HFFc6 (cell line): ENCODE measurements around the gene SOX5. TPM values are rescaled to one million over a fixed set of nuclear protein-coding genes. Genes with fewer than 3 reads are reported as not detected.
"Not testable (repeated sequence)": the region's sequence is repeated elsewhere in the genome, so short reads cannot be mapped to it uniquely, and the experiment has no call there.

Source experiments
- DNase-seq: peaks from one replicate; pipeline ENCODE4 v3.0.0-alpha.2; 2018
- H3K27ac Mint-ChIP-seq: 2 replicates; pipeline ENCODE4 v1.8.0; 2020; ENCODE audit warnings: mild to moderate bottlenecking, mixed read lengths
- H3K27me3 Mint-ChIP-seq: 2 replicates; pipeline ENCODE4 v1.8.0; 2021; ENCODE audit warnings: mild to moderate bottlenecking, moderate library complexity, mixed read lengths; ENCODE audit not compliant: insufficient read depth
- H3K36me3 Mint-ChIP-seq: 2 replicates; pipeline ENCODE4 v1.8.0; 2021; ENCODE audit warnings: low read depth, mixed read lengths
- H3K4me1 Mint-ChIP-seq: 2 replicates; pipeline ENCODE4 v1.8.0; 2020; ENCODE audit warnings: low read depth, mixed read lengths
- H3K4me3 Mint-ChIP-seq: 2 replicates; pipeline ENCODE4 v1.8.0; 2020; ENCODE audit warnings: mild to moderate bottlenecking, moderate library complexity, mixed read lengths
- H3K9me3 Mint-ChIP-seq: 2 replicates; pipeline ENCODE4 v1.8.0; 2020; ENCODE audit warnings: mild to moderate bottlenecking, mixed read lengths
- total RNA-seq, 6 experiments: library from RNA; stranded (reverse); fragmentation: NEBNext Ultra II Directional; extraction: Animal tissue kit (Norgen Biotek cat#: 25700); gene quantifications; 2 replicates in 1 of 6; 3 replicates in 5 of 6; pipeline ENCODE4 v1.2.3, GENCODE V29; 2021
- TF ChIP-seq, protein P1 (sequence below): fragments of 200-600 bp; sonication (generic); IDR thresholded peaks from 2 replicates; pipeline ENCODE4 v1.5.0; 2021; ENCODE audit warnings: antibody characterized with exemption, mild to moderate bottlenecking

Gene SOX5
- total RNA-seq, 6 experiments from 2014 or later = not detected

DNA sequence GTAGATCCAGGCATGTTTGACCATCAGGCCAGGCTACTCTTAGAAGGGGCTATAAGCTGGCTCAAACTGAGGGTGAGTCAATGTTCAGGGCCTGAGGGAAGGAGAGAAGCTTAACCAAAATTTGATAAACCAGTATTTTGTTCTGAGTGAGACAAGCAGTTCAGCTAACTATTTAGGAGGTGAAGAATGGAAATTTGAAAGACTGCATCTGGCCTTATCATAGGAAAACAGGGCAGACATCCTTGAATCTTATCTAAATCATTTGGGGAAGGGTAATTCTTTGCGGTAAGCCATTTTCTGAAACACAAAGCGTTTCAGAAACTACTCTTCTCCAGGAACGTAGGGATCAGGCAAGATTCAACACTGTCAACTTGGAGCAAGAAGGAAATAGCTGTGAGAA is 447.2 kb downstream of the SOX5 start:
- DNase-seq = no peak
- no peak overlapping the region for H3K4me3 Mint-ChIP-seq

GRCh38 chr12:23495472-23495871 is 454.0 kb downstream of the SOX5 start:
- Mint-ChIP-seq H3K36me3 (no peaks in the 10 kb centered on the region; the same call in 1 of the 2 replicates), H3K4me3 (no peak overlapping the region), H3K27ac (no peak overlapping the region), H3K27me3 (no peaks in the 10 kb centered on the region; the same call in 1 of the 2 replicates), H3K9me3 (peaks cover 50% of the 10 kb centered on the region), H3K4me1 (no peaks in the 10 kb centered on the region)
- DNase-seq = no peak
- TF ChIP-seq, protein P1, sequence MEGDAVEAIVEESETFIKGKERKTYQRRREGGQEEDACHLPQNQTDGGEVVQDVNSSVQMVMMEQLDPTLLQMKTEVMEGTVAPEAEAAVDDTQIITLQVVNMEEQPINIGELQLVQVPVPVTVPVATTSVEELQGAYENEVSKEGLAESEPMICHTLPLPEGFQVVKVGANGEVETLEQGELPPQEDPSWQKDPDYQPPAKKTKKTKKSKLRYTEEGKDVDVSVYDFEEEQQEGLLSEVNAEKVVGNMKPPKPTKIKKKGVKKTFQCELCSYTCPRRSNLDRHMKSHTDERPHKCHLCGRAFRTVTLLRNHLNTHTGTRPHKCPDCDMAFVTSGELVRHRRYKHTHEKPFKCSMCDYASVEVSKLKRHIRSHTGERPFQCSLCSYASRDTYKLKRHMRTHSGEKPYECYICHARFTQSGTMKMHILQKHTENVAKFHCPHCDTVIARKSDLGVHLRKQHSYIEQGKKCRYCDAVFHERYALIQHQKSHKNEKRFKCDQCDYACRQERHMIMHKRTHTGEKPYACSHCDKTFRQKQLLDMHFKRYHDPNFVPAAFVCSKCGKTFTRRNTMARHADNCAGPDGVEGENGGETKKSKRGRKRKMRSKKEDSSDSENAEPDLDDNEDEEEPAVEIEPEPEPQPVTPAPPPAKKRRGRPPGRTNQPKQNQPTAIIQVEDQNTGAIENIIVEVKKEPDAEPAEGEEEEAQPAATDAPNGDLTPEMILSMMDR = no peak

More for the DNA sequence above, 447.2 kb downstream of the SOX5 start:
- Mint-ChIP-seq H3K36me3 (no peaks in the 10 kb centered on the region; the same call in 1 of the 2 replicates), H3K4me1 (no peaks in the 10 kb centered on the region), H3K27me3 (no peaks in the 10 kb centered on the region; the same call in 1 of the 2 replicates), H3K9me3 (peaks cover 32% of the 10 kb centered on the region), H3K27ac (no peak overlapping the region)
- TF ChIP-seq, protein P1 = no peak

GRCh38 chr12:23493672-23494071 is 455.8 kb downstream of the SOX5 start:
- no peak for DNase-seq
- Mint-ChIP-seq H3K36me3 (no peaks in the 10 kb centered on the region; the same call in 1 of the 2 replicates), H3K4me3 (no peak overlapping the region), H3K27ac (no peak overlapping the region), H3K9me3 (peaks cover 47% of the 10 kb centered on the region), H3K4me1 (no peaks in the 10 kb centered on the region), H3K27me3 (no peaks in the 10 kb centered on the region; the same call in 1 of the 2 replicates)
- TF ChIP-seq, protein P1 = no peak

DNA sequence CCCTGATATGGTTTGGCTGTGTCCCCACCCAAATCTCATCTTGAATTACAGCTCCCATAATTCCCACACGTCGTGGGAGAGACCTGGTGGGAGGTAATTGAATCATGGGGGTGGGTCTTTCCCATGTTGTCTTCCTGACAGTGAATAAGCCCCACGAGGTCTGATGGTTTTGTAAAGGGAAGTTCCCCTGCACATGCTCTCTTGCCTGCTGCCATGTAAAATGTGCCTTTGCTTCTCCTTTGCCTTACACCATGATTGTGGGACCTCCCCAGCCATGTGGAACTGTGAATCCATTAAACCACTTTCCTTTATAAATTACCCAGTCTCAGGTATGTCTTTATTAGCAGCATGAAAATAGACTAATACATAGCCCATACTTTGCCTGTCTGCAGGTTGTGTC is 458.4 kb downstream of the SOX5 start:
- H3K4me1 Mint-ChIP-seq, H3K27me3 Mint-ChIP-seq, H3K27ac Mint-ChIP-seq, DNase-seq, H3K36me3 Mint-ChIP-seq, H3K4me3 Mint-ChIP-seq: not testable (repeated sequence)
- peaks cover 54% of the 10 kb centered on the region for H3K9me3 Mint-ChIP-seq

DNA sequence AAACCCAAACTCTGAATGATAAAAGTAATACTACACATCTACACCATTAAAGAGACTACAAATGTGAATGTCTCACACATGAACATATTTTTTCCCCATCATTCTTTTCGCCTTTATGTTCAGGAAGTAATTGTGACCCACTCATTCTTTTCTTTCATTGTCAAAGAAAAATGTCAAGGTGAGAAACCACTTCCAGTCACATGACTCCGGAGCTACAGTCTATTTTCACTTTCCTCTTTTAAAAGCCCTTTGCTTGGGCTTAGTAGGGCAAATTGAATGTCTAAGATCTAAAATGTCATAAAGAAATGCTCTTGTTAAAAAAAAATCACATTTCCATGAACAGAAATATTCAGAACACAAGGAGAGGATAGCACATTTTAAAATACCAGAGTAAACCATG is 461.3 kb downstream of the SOX5 start:
- TF ChIP-seq, protein P1 = no peak
- Mint-ChIP-seq H3K27me3 (no peaks in the 10 kb centered on the region), H3K4me1 (no peaks in the 10 kb centered on the region), H3K9me3 (peaks cover 51% of the 10 kb centered on the region), H3K4me3 (no peak overlapping the region), H3K36me3 (no peaks in the 10 kb centered on the region; the same call in 1 of the 2 replicates), H3K27ac (no peak overlapping the region)
- no peak for DNase-seq

- Mint-ChIP-seq H3K27ac (no peak overlapping the region), H3K36me3 (no peaks in the 10 kb centered on the region), H3K4me1 (no peaks in the 10 kb centered on the region), H3K4me3 (no peak overlapping the region), H3K9me3 (peaks cover 48% of the 10 kb centered on the region), H3K27me3 (no peaks in the 10 kb centered on the region)
- DNase-seq = no peak
- TF ChIP-seq, protein P1 = no peak
Observed at GRCh38 chr12:23484238-23484637, 465.2 kb downstream of the SOX5 start.
